ENCODE results near the gene TM7SF3. TPM values are rescaled to one million over a fixed set of nuclear protein-coding genes. Genes with fewer than 3 reads are reported as not detected.

The TM7SF3 gene
- total RNA-seq, 2 experiments from 2014 or later: 36.7 to 37.6 TPM

DNA sequence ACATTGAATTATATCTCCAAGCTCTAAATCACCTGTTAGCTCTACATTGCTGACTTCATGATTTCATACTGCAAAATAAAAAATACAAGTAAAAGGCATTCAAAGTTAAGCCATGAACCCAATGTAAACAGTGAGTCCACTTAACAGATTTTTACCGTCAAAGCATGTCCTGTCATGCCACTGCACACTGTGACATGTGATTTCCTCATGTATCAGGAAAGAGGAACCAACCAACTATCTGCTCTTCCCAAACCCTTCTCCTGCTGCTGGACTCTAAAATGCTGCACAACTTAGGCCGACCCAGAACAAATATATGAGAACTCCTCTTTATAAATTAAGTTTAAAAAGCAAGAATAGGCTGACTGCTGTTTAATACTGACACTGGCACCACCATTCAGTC is 37.5 kb downstream of the TM7SF3 start:
- TF ChIP-seq, protein P1, sequence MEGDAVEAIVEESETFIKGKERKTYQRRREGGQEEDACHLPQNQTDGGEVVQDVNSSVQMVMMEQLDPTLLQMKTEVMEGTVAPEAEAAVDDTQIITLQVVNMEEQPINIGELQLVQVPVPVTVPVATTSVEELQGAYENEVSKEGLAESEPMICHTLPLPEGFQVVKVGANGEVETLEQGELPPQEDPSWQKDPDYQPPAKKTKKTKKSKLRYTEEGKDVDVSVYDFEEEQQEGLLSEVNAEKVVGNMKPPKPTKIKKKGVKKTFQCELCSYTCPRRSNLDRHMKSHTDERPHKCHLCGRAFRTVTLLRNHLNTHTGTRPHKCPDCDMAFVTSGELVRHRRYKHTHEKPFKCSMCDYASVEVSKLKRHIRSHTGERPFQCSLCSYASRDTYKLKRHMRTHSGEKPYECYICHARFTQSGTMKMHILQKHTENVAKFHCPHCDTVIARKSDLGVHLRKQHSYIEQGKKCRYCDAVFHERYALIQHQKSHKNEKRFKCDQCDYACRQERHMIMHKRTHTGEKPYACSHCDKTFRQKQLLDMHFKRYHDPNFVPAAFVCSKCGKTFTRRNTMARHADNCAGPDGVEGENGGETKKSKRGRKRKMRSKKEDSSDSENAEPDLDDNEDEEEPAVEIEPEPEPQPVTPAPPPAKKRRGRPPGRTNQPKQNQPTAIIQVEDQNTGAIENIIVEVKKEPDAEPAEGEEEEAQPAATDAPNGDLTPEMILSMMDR (IDR thresholded peaks at IDR 0.05): no peak
- Mint-ChIP-seq H3K4me1 (ENCODE audit: low read depth) (peaks cover 13% of the 10 kb centered on the region), H3K27me3 (no peaks in the 10 kb centered on the region), H3K27ac (no peak overlapping the region), H3K36me3 (ENCODE audit: low read depth) (peaks cover 38% of the 10 kb centered on the region), H3K4me3 (no peak overlapping the region), H3K9me3 (no peaks in the 10 kb centered on the region)
- ChIA-PET POLR2A (no interaction called here), CTCF (interaction anchor here (1.2 kb wide), 1 partner anchor 12 kb away, joined by 3 read pairs; no protein-coding TSS in a partner anchor)
- intact Hi-C loops (cut with micrococcal nuclease): no loop called here
- DNase-seq (no peak), ATAC-seq (no peak)

- TF ChIP-seq, protein P1 (IDR thresholded peaks at IDR 0.05): no peak
- DNase-seq: peak; percentile 87
- H3K27ac Mint-ChIP-seq: no peak overlapping the region
- peaks cover 35% of the 10 kb centered on the region for H3K36me3 Mint-ChIP-seq (ENCODE audit: low read depth)
- no peaks in the 10 kb centered on the region for H3K9me3 Mint-ChIP-seq
- no peak overlapping the region for H3K4me3 Mint-ChIP-seq
- ChIA-PET POLR2A (interaction anchor here (0.6 to 1.1 kb wide), 3 partner anchors 9 to 334 kb away, joined by 3 to 4 read pairs (median 3); no protein-coding TSS in a partner anchor), CTCF (interaction anchor here (0.6 to 1.6 kb wide), 6 partner anchors 30 to 119 kb away, joined by 3 to 5 read pairs (median 3); partner anchors contain the start of gene TM7SF3)
- ATAC-seq: peak; percentile 100
- H3K4me1 Mint-ChIP-seq (ENCODE audit: low read depth): peaks cover 23% of the 10 kb centered on the region
- intact Hi-C loops (cut with micrococcal nuclease): loop anchor here (1.0 to 5.0 kb wide), 2 partner anchors 35 to 42 kb away; partner anchors contain the start of genes FGFR1OP2, INTS13 and TM7SF3
- no peaks in the 10 kb centered on the region for H3K27me3 Mint-ChIP-seq
These were observed 42.2 kb downstream of the TM7SF3 start for GRCh38 chr12:26971963-26972362.

DNA sequence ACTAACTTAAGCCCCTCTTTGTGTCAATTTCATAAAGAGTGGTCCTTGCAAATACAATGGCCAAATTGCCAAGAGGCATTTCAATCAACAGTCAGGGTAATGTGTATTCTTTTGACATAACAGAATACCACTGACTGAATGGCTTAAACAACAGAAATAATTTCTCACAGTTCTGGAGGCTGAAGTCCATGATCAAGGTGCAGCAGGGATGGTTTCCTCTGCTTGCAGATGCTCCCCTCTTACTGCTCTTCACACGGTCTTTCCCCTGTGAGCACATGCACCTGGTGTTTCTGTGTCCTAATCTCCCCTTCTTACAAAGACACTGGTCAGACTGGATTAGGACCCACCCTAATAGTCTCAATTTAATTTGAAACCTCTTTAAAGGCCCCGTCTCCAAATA is 44.0 kb downstream of the TM7SF3 start:
- ChIA-PET POLR2A (no interaction called here), CTCF (interaction anchor here (1.2 kb wide), 1 partner anchor 52 kb away, joined by 3 read pairs; the partner anchor contains the start of gene MED21)
- intact Hi-C loops (cut with micrococcal nuclease): loop anchor here (5.0 kb wide), 1 partner anchor 33 kb away; the partner anchor contains the start of genes FGFR1OP2 and INTS13
- Mint-ChIP-seq H3K4me1 (ENCODE audit: low read depth) (peaks cover 15% of the 10 kb centered on the region), H3K27me3 (no peaks in the 10 kb centered on the region), H3K4me3 (no peak overlapping the region), H3K9me3 (no peaks in the 10 kb centered on the region), H3K27ac (no peak overlapping the region), H3K36me3 (ENCODE audit: low read depth) (peaks cover 29% of the 10 kb centered on the region)
- ATAC-seq: no peak
- TF ChIP-seq, protein P1 (IDR thresholded peaks at IDR 0.05): no peak
- DNase-seq: no peak

DNA sequence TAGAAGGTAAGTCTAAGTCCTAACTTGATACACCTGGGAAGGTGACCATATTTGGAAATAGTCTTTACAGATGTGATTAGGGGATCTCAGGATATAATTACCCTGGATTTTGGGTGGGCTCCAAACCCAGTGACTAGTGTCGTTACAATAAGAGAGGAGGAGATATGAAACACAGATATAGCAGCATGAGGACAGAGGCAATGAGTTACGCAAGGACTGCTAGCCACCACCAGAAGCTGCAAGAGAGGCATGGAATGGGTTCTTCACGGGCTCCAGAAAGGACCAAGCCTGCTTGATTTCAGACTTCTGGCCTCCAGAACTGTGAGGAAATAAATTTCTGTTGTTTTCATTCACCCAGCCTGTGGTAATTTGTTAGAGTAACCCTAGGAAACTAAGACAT is 47.3 kb downstream of the TM7SF3 start:
- H3K4me3 Mint-ChIP-seq: no peak overlapping the region
- H3K4me1 Mint-ChIP-seq (ENCODE audit: low read depth): peaks cover 12% of the 10 kb centered on the region
- no peaks in the 10 kb centered on the region for H3K9me3 Mint-ChIP-seq
- no peak for ATAC-seq
- ChIA-PET CTCF (no interaction called here), POLR2A (no interaction called here)
- no peak overlapping the region for H3K27ac Mint-ChIP-seq
- no peak for DNase-seq
- intact Hi-C loops (cut with micrococcal nuclease): no loop called here
- TF ChIP-seq, protein P1 (IDR thresholded peaks at IDR 0.05): no peak
- no peaks in the 10 kb centered on the region for H3K27me3 Mint-ChIP-seq
- peaks cover 35% of the 10 kb centered on the region for H3K36me3 Mint-ChIP-seq (ENCODE audit: low read depth)

- Mint-ChIP-seq H3K27me3 (no peaks in the 10 kb centered on the region), H3K9me3 (no peaks in the 10 kb centered on the region), H3K4me3 (no peak overlapping the region), H3K27ac (peak overlapping the region; percentile 20), H3K4me1 (ENCODE audit: low read depth) (no peaks in the 10 kb centered on the region), H3K36me3 (ENCODE audit: low read depth) (peaks cover 41% of the 10 kb centered on the region)
- intact Hi-C loops (cut with micrococcal nuclease): no loop called here
- CTCF ChIA-PET: no interaction called here
- ATAC-seq (no peak), DNase-seq (no peak)
- POLR2A ChIA-PET: no interaction called here
- TF ChIP-seq, protein P1 (IDR thresholded peaks at IDR 0.05): no peak
These were observed 50.8 kb downstream of the TM7SF3 start for GRCh38 chr12:26963413-26963812.

All from activated CD8-positive, alpha-beta T cell treated with anti-CD3 and anti-CD28 coated beads for 36 hours (primary cell).